Posterior cingulate gyrus (tissue), 11 donors: Measurements from ENCODE around the gene FAM151A.

ENCODE experiments used
- DNase-seq, 10 donors: peaks; one replicate each; pipeline versions ENCODE4 v3.0.0 to v3.0.0-alpha.2; 2020 to 2021; ENCODE audit warnings: mixed read lengths in 3 of 10
- intact Hi-C: fragments of 100-400 bp; cut with DNase I; formaldehyde crosslinking; loops from one replicate; pipeline ENCODE4 v1.15.1; 2023

The FAM151A gene

GRCh38 chr1:54606096-54606989, 17.0 kb downstream of the FAM151A start:
- intact Hi-C loops: no loop called here
- no peak for DNase-seq

GRCh38 chr1:54604572-54605370, 18.6 kb downstream of the FAM151A start:
- DNase-seq: no peak
- intact Hi-C loops: no loop called here

GRCh38 chr1:54604051-54604450, 19.3 kb downstream of the FAM151A start:
- no peak for DNase-seq
- intact Hi-C loops: no loop called here

GRCh38 chr1:54603241-54603640, 20.1 kb downstream of the FAM151A start:
- no peak for DNase-seq
- intact Hi-C loops: no loop called here

DNA sequence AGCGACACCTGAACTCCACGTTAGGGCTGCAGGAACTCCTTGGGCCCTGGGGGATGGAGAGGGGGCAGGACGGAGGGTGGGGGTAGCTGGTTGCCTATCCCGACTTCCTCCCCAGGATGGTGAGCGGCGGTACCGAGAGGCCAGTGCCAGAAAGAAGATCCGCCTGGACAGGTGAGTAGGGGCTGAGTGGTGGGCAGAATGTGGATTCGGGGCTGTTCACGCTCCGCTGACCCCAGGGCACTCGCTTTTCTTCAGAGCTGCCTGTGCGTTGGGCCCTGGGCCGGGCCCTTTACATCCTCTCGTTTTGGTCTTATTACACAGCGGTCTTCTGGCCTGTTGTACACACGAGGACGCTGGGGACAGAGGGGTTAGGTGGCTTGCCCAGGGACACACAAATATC, 20.8 kb downstream of the FAM151A start:
- peak in 1 of 10 donors; percentile 70 for DNase-seq
- intact Hi-C loops: no loop called here

DNA sequence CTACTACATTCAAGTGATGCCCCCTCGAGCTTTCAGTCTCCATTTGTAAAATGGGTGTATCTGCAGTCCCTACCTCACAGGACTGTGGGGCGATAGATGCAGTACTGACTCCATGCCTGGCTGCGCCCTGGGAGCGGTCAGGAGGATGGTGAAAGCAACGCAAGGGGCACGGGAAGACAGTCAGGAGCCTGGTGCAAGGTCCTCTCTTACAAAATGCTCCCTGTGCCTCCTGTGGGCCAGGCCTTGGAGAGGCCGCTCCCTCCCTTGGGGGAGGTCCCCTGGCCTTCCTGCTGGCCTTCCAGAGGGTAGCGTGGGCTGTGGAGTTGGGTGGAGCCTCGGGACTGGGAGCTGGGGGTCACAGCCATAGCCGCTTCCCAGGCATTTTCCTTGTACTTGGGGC, 21.6 kb downstream of the FAM151A start:
- intact Hi-C loops: no loop called here
- peak in 1 of 10 donors; percentile 49 for DNase-seq

DNA sequence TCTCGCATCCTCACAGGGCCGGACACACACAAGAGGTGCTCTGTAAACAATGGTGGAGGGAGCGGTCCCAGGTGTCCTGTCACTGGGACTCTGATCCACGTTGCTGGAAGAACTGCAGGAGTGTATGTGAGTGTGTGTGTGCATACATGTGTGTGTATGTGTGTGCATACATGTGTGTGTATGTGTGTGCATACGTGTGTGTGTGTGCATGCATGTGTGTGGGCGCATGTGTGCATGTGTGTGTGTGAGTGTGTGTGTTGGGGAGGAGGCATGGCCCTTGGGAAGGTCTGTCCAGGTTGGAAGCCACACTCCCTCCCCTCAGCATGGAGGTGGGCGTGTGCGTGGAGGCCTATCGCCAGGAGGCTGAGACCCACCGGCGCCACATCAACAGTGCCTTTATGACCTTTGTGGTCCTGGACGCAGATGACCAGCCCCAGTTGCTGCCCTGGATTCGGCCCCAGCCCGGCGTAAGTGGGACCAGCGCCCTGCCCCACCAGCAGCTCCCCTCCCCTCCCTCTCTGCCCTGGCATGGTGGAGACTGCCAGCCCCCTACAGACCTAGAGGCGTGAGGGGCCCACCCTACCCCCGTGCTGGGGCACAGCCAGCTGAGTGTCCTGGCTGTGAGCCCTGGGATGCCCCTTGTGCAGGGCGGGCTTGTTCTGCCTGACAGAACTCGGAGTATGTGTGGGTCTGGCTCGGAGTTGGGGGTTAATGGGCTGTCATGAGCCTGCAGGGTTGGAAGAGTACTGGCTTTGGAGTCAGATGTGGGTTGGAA, 22.2 kb downstream of the FAM151A start:
- peak in 1 of 10 donors; percentile 71 for DNase-seq

GRCh38 chr1:54599211-54599823, 24.0 kb downstream of the FAM151A start:
- DNase-seq: peak in 1 of 10 donors; percentile 51
- intact Hi-C loops: no loop called here

More for the DNA sequence above, 22.2 kb downstream of the FAM151A start:
- intact Hi-C loops: no loop called here

- intact Hi-C loops: no loop called here
- DNase-seq: no peak
Measured at GRCh38 chr1:54597455-54598030, 25.8 kb downstream of the FAM151A start.

DNA sequence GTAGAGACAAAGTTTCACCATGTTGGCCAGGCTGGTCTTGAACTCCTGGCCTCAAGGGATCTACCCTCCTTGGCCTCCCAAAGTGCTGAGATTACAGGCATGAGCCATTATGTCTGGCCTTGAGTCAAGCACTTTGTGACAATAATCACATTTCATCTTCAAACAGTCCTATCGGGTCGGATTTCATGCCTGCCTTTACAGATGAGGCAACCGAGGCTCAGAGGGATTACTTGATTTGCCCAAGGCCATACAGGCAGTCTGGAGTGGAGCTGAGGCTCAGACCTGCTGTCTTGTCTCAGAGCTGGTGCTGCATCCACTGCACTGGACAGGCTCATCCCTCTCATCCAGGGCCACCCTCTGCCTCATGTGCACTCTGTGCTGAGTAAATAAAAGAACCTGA, 26.6 kb downstream of the FAM151A start:
- DNase-seq: no peak
- intact Hi-C loops: no loop called here

DNA sequence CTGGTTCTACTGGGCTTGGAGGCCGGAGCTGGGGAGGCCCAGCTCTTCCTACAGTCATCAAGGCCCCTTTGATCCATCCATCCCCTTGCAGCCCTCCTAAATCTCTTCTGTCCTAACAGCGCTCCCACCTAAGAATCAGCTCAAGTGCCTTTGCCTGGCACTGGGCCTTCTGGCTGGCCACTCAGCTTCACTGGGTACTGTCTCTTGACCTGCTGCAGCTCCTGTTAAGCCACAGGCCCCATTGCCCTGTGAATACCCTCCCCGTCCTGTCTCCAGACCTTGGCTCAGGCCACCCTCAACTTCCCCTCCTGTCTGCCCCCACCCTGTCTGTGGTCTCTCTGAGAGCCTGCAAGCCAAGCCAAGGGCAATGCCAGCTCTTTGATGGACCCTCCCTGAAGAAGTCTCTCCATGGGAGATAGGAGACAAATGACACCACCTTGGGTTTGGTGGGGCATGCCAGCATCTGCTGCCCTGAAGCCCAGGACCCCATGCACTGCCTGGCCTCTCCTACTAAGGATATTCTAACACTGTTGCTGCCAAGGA, 27.3 kb downstream of the FAM151A start:
- DNase-seq: no peak

DNA sequence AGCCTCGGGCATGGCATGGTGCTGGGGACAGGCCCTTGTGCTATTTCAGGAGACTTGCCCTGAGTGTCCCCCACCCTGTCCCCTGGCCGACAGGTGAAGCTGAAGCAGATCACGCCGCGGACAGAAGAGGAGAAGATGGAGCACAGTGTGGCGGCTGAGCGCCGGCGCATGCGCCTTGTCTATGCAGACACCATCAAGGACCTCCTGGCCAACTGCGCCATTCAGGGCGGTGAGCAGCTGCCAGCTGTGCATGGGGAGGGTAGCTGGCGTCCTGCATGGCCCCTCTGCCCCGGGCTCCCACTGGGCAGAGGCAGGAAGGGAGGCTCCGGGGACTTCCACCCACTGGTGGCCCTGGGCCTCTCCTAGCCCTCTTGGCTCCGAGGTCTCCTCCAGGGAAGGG, 28.9 kb downstream of the FAM151A start:
- intact Hi-C loops: no loop called here
- no peak for DNase-seq

More for the DNA sequence above, 27.3 kb downstream of the FAM151A start:
- intact Hi-C loops: no loop called here

- intact Hi-C loops: no loop called here
- no peak for DNase-seq
Measured at GRCh38 chr1:54593571-54594160, 29.7 kb downstream of the FAM151A start.

- intact Hi-C loops: no loop called here
- DNase-seq: no peak
Measured at GRCh38 chr1:54591127-54591756, 32.1 kb downstream of the FAM151A start.

DNA sequence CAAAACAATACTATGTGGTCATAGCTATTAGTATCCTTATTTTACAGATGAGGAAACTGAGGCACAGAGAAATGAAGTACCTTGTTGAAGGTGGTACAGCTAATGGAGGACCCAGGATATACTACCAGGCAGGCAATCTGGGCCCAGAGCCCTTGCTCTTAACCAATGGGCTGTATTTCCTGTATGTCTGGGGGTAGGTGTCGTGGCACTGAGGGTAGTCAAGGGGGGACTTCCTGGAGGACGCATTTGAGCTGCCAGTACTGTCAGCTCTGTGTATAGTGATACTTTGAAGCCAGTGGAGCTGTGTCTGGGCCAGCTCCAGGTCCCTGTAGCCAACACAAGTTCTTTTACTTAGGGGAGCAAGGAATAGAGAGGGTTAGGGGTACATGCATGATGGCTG, 34.9 kb downstream of the FAM151A start:
- intact Hi-C loops: no loop called here

GRCh38 chr1:54585181-54586066, 37.9 kb downstream of the FAM151A start:
- no peak for DNase-seq
- intact Hi-C loops: no loop called here

More for the DNA sequence above, 34.9 kb downstream of the FAM151A start:
- DNase-seq: no peak

DNA sequence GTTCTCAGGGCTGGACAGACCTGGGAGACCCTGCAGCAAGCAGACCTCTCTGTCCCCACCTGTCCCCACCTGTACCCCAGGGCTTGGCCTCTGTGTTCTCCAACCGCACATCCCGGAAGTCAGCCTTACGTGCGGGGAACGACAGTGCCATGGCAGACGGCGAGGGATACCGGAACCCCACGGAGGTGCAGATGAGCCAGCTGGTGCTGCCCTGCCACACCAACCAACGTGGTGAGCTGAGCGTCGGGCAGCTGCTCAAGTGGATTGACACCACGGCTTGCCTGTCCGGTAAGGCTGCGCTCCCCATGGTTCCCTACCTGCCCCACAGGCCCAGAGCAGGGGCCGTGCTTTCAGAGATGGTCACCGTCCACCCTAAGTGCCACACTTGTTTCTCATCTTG, 38.8 kb downstream of the FAM151A start:
- no peak for DNase-seq
- intact Hi-C loops: no loop called here

- intact Hi-C loops: no loop called here
- DNase-seq: peak in 1 of 10 donors; percentile 19
Measured at GRCh38 chr1:54583871-54584270, 39.5 kb downstream of the FAM151A start.
